ENCODE measurements around the gene GNA14.

GRCh38 chr9:77435277-77435676 lies 212.8 kb downstream of the GNA14 start:
- TF ChIP-seq CTCF (tag by site-specific recombination; IDR thresholded peaks at IDR 0.05), result no peak
- no peak for TF ChIP-seq ZNF629 (tag by site-specific recombination; IDR thresholded peaks at IDR 0.05)
- TF ChIP-seq ZNF274 (IDR thresholded peaks at IDR 0.05; ENCODE audit: low read length), result no peak
- TF ChIP-seq ZNF274 (tag by site-specific recombination; IDR thresholded peaks at IDR 0.05; ENCODE audit: borderline replicate concordance), result no peak
- TF ChIP-seq PRDM4 (tag by site-specific recombination; IDR thresholded peaks at IDR 0.05), result no peak
- no peak for TF ChIP-seq ELK4 (IDR thresholded peaks at IDR 0.05; ENCODE audit: borderline replicate concordance, low read depth, low read length)
